NCI-H1436 treated with DMSO at 0.1 percent for 48 hours (cell line): ENCODE data around the gene NET1.

Source experiments
- DNase-seq: peaks from one replicate; lab custom pipeline; 2025; lab: John Stamatoyannopoulos, UW

NET1 gene

DNA sequence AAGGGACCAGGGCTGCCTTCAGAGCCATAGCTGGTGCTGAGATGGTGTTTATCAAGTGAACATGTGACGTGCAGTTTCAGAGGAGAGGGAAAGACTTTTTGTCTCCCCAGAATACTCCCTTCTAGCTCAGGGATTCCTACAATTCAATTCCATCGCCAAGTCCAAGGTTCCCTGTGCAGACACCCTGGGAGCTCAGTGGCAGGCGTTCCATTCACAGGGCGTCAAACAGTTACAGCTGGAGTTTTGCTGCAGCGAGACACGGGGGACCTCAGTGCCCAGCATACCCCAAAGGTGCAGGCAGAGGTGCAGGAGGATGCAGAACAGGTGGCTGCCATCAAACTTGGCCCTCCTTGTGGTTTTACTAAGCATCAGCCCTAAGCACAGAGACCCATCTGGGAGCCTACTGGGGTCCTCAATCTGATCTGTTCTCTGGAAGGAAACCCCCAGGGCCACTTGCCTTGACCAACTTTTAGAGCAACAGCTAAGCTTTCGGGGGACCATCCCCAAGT is 87.9 kb downstream of the NET1 start:
- DNase-seq, result no peak

DNA sequence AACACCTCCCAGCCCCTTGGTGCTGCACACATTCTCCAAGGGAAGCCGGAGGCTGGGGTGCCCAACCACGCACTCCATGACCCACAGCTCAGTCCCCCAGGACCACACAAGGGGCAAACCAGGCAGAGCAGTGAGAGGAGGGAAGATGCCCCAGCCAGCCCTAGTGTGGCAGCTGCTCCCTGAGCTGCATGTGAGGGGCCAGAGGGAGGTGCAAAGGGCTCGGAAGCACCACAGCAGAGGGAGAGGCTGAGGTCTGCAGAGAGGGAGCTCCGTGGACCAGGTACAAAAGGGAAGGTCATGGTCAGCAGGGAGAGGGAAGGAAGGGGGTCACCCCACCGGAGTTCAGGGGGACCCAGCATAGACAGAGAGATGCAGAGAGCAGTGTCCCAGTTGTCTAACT is 88.6 kb downstream of the NET1 start:
- no peak for DNase-seq

DNA sequence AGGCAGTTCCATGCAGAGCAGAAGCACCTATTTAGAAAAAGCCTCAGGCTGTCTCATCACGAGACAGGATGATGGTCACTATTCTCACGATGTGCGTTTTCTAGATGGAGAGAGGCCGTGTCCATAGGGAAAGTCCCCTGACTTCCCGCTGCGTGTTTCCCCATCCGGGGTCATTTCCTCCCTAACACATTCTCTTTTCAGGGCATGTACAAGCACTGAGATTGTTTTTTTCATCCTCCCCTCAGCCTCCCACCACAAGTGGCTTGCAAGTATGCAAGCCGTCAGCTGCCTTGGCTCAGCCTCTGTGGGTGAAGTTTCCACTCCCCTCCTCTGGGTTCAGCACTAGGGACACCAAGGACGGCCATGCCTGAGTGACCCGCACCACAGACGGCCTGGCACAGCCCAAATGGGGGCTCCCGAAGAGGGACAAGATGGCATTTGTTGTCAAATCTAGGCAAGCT is 89.7 kb downstream of the NET1 start:
- no peak for DNase-seq

DNA sequence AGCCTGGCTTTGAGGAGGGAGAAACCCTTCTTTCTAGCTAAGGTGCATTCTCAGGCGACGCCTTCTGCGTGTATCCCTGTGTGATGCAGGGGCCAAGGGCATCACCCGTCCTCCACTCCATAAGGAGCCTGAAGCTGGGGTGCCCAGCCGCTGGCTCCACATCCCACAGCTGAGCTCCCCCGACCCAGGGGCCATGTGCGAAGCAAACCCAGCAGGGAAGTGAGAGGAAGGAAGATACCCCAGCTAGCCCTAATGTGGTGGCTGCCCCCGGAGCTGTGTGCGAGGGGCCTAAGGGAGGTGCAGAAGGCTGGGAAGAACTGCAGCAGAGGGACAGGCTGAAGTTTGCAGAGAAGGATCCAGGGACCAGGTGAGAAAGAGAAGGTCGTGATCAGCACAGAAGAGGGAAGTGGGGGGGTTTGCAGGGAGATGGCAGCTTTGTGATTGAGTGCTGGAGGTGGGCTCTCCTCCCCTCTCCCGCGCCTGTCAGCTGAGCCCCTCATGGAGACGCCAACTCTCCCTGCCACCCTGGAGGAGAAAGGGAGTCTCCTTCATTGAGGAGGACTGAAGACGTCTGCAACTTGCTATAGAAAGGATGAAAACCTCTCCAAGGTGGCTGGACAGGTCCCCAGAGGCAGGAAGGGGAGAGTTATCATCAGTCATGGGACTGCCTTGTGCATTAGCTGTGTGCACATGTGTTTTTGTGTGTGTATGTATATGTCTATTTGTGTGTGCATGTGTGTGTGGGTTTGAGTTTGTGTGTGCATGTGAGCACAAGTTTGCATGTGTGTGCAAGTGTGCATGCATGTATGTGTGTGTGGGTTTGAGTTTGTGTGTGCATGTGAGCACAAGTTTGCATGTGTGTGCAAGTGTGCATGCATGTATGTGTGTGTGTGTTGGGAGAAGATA is 90.5 kb downstream of the NET1 start:
- no peak for DNase-seq

DNA sequence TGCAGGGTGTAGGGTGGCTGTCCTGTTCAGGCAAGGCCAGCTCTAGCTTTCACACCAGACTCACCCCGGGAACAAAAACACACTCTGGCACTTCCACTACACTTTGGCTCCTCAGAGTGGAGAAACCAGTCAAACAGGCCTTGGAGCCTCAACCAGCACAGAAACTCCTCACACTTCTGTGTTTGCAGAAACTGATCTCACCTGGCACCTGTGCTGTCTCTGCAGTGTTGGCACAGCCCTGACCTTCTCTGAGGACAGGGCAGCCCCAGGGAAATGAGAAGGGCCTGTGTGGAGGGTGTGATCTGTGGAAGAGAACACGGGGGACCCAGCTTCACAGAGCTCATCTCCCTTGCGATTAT is 91.1 kb downstream of the NET1 start:
- DNase-seq, result no peak

DNA sequence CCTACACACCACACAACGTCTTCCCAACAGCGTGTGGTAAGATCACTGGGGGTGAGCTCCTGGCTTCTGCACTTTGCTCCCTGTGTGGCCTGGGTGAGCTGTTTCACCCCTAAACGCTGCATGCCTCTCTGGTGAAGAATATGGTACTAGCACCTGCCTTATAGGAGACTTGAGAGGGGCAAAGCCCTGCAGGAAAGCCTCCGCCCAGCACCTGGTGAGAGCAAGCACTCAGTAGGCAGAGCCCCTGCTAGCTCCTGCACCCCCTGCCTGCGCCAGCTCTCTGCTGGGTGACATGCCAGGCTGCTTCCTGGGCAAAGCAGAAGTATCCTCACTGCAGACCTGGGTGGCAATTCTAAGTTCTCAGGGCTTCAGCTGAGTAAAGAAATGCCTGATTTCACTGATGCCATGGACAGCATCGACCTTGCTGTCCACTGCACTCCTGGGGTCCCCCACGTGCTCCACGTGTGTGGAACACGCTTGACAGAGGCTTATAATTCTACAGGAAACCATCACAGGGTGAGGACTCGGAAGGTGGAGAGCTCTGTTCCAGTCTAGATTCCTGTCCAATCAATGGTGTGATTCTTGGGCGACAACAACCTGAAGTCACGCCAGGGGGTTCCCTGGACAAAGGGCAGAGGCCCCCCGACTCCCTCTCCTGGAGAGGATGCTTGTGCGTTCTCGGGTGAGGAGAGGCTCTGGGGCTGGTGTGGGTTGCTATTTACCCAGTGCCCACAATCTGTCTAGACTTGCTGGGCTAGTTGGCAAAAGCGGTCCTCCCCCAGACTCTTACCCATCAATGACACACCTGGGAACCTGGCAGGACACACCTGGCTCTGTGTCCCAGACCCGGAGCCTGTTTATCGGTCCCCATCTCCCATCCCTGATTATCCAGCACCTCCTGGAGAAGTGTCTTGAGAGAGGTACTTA is 92.1 kb downstream of the NET1 start:
- no peak for DNase-seq

DNA sequence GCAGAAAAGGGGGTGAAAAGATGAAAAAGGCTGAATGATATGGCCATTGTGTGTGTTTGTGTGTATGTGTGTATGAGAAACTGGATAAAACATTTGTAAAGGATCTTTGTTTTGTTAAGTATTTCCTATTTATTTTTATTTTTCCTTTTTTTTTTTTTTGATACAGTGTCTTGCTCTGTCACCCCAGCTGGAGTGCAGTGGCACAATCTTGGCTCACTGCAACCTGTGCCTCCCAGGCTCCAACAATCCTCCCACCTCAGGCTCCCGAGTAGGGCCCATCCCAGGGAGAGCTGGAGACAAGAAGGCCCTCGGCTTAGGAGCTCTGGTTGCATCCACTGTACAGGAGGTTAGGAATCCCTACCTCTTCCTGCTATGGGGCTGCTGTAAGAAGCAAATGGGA is 93.9 kb downstream of the NET1 start:
- no peak for DNase-seq

DNA sequence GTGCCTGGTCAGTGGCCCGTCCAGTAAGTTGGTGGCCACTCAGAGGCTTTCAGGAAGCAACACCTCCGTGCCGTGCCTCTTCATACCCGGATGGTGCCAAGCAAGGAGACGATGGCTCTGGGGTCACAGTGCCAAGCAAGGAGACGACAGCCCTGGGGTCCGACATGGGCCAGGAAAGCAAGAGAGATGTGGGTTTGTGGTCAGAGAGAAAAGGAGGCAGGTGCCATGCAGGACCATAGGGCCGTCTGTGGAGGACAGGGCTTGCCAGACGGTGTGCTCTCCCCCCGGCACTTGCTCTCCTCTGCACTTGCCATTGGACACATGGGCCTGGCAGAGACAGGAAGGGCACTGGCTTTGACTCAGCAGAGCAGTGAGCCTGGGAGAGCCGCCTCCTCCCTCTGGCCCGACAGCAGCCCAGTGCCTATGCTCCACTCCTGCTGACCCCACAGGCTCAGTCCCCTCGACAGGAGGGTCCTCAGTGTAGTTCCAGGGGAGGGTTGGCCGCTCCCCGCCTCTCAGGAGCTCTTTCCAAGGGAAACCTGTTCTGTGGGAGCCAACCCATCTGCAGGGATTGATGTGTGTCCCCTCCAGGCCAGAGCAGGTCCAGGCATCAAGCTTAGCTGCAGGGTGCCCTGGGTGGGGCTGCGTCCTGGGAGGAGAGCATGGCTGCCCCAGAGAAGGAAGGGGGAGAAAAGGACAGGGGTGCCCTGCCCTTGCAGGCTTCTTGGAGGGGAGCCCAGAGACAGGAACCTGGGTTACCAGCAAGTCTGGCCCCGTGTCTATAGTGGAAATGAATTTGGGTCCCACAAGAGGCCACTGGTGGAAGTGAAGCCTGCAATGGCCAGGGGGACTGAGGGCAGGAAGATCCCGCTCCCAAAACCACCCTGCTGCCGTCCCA is 94.6 kb downstream of the NET1 start:
- DNase-seq, result no peak

DNA sequence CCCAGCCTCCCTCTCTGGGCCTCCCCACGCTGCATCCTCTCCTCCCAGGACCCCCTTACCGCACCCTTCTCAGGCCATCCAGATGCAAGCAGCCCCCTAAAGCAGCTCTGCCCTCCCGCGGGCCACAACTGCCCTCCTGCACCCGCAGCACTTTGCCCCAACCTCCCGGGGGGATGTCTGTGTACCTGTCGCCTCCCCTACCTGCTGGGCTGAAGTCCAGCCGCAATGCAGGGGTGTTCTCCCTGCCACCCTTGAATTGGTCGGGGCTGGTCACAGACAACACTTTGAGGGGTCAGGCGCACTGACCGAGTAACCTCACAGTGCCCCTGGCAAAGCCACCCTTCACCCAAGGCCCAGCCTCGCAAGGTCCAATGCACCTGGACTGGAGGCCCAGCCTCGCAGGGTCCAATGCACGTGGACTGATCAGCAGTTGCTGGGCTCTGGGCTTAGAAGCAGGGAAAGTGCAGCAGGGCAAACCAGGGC is 95.3 kb downstream of the NET1 start:
- DNase-seq, result no peak

DNA sequence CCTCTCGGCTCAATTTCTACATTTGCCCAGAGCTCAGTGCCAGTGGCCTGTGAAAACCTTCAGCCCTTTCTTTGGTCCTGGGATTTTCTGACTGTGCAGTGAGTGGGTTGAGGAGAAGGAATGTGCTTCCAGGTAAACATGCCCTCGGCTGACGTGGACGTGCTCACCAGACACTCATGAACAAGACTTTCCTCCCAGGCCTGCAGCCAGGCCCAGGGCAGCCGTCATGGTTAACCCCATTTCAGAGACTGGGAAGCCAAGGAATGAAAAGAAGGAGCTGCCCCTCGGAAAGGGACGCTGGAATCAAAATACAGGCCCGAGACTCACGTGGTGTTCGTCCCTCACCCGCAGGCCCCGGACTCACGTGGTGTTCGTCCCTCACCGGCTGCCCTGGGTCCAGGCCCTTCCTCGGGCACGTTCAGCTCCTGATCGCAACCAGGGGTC is 95.8 kb downstream of the NET1 start:
- DNase-seq, result no peak
